ENCODE data around the gene SLC9A1.
"Not testable (repeated sequence)": the region's sequence is repeated elsewhere in the genome, so short reads cannot be mapped to it uniquely, and the experiment has no call there.

The SLC9A1 gene

GRCh38 chr1:27154991-27155781, at the start of gene SLC9A1:
Gene SLC9A1, minus strand, starts transcription at chr1:27155125. Its CDS starts 791 bp downstream, at chr1:27154334.
- H3K4me3 ChIP-seq (ENCODE audit: low read length) = peak within 1 kb of the TSS; percentile 67
- TF ChIP-seq ZNF274 (IDR thresholded peaks at IDR 0.05; ENCODE audit: low read depth, low read length) = no peak

DNA sequence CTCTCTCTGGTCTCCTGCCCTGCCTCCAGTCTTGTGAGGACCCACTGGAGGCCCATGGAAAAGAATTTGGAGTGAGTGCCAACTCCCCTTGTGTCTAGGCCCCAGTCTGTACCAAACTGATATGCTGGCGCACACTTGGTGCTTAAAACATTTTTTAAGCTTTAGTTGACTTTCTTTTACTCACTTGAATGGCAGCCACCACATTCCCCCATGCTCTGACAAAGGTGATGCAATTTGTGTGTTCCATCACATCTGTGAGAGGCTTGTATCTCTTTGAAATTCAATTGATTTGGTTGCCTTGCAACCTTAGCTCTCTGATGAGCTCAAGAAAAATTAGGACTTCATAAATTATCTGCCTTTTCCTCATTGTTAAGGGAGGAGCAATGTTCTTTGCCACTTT, 49.0 kb upstream of the SLC9A1 start:
- TF ChIP-seq ZNF274 (IDR thresholded peaks at IDR 0.05; ENCODE audit: low read depth, low read length) = no peak
- H3K4me3 ChIP-seq (ENCODE audit: low read length) = no peak overlapping the region

DNA sequence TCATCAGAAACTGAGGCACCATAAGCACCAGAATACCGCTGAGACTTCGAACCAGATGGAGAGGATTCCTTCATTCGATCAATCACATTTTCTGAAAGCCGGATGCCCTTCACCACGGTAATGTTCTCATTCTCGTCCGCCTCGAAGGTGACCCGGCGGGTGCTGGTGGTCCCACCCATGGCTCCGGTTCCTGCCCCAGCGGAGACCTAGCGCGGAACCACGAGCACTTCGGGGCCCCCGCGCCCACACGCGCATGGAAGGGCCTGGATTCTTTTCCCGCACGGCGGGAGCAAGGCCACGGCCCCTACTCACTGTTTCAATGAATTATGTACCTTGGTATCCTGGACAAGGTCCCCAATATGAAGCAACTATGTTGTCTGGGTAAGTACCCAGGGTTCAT, 46.4 kb upstream of the SLC9A1 start:
- no peak for TF ChIP-seq ZNF274 (IDR thresholded peaks at IDR 0.05; ENCODE audit: low read depth, low read length)
- H3K4me3 ChIP-seq (ENCODE audit: low read length) = no peak overlapping the region

GRCh38 chr1:27193194-27193593, 38.3 kb upstream of the SLC9A1 start:
- TF ChIP-seq ZNF274 (IDR thresholded peaks at IDR 0.05; ENCODE audit: low read depth, low read length) = no peak
- H3K4me3 ChIP-seq (ENCODE audit: low read length) = no peak overlapping the region

GRCh38 chr1:27192039-27192529, 37.2 kb upstream of the SLC9A1 start:
- H3K4me3 ChIP-seq (ENCODE audit: low read length) = no peak overlapping the region
- TF ChIP-seq ZNF274 (IDR thresholded peaks at IDR 0.05; ENCODE audit: low read depth, low read length) = no peak

GRCh38 chr1:27184665-27185064, 29.7 kb upstream of the SLC9A1 start:
- not testable (repeated sequence) for H3K4me3 ChIP-seq (ENCODE audit: low read length)

- no peak for TF ChIP-seq ZNF274 (IDR thresholded peaks at IDR 0.05; ENCODE audit: low read depth, low read length)
- no peak overlapping the region for H3K4me3 ChIP-seq (ENCODE audit: low read length)
These were observed 25.1 kb upstream of the SLC9A1 start for GRCh38 chr1:27179979-27180378.

GRCh38 chr1:27179379-27179778, 24.5 kb upstream of the SLC9A1 start:
- H3K4me3 ChIP-seq (ENCODE audit: low read length) = no peak overlapping the region
- no peak for TF ChIP-seq ZNF274 (IDR thresholded peaks at IDR 0.05; ENCODE audit: low read depth, low read length)

- no peak for TF ChIP-seq ZNF274 (IDR thresholded peaks at IDR 0.05; ENCODE audit: low read depth, low read length)
- H3K4me3 ChIP-seq (ENCODE audit: low read length) = no peak overlapping the region
These were observed 22.0 kb upstream of the SLC9A1 start for GRCh38 chr1:27176954-27177353.

- TF ChIP-seq ZNF274 (IDR thresholded peaks at IDR 0.05; ENCODE audit: low read depth, low read length) = no peak
- H3K4me3 ChIP-seq (ENCODE audit: low read length) = no peak overlapping the region
These were observed 21.4 kb upstream of the SLC9A1 start for GRCh38 chr1:27176323-27176722.

DNA sequence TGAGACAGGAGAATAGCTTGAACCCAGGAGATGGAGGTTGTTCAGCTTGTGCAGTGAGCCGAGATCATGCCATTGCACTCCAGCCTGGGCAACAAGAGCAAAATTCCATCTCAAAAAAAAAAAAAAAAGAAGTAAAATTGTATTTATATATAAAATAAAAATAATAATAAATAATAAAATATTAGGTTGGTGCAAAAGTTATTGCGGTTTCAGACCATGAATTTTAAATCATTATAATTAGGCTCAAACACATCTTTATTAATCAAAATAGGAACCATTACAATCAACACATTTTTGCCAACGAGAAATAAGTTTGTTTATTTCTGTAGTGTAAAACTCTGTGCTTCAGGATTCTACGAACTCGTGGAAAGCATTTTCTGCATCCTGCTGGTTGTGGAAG, 18.1 kb upstream of the SLC9A1 start:
- H3K4me3 ChIP-seq (ENCODE audit: low read length) = not testable (repeated sequence)

GRCh38 chr1:27166929-27167328, 12.0 kb upstream of the SLC9A1 start:
- no peak overlapping the region for H3K4me3 ChIP-seq (ENCODE audit: low read length)
- no peak for TF ChIP-seq ZNF274 (IDR thresholded peaks at IDR 0.05; ENCODE audit: low read depth, low read length)

DNA sequence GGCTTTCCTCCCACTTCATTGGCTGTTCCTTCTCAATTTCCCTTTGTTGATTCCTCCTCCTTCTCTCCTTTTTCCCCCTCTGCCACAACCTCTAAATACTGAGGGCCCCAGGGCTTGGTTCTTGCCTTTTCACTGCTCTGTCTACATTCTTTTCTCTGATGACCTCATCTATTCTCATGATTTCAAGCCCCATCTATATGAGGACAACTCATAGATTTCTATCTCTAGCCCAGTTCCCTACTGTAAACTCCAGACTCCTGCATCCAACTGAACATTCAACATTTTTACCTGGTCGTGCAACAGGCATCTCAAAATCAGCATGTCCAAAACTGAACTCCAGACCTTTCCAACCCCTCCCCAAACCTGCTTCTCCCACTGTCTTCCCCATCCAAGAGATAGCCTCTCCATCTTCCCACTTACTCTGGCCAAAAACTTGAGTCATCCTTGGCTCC, 11.5 kb upstream of the SLC9A1 start:
- TF ChIP-seq ZNF274 (IDR thresholded peaks at IDR 0.05; ENCODE audit: low read depth, low read length) = no peak
- no peak overlapping the region for H3K4me3 ChIP-seq (ENCODE audit: low read length)

DNA sequence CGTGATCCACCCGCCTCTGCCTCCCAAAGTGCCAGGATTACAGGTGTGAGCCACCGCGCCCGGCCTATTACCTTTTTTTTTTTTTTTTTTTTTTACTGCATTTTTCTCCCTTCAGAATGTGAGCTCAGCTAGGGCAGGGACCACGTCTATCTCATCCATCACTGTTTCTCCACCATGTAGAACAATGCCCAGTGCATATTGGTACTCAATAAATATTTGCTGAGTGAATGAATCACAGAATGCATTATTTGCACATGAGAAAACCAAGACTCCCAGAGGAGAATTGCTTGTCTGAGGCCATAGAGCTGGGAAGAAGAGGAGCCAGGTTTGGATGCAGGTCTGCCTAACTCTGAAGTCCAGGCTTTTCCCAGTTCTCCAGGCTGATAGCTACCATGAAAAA, 8.2 kb upstream of the SLC9A1 start:
- no peak for TF ChIP-seq ZNF274 (IDR thresholded peaks at IDR 0.05; ENCODE audit: low read depth, low read length)
- H3K4me3 ChIP-seq (ENCODE audit: low read length) = no peak overlapping the region

DNA sequence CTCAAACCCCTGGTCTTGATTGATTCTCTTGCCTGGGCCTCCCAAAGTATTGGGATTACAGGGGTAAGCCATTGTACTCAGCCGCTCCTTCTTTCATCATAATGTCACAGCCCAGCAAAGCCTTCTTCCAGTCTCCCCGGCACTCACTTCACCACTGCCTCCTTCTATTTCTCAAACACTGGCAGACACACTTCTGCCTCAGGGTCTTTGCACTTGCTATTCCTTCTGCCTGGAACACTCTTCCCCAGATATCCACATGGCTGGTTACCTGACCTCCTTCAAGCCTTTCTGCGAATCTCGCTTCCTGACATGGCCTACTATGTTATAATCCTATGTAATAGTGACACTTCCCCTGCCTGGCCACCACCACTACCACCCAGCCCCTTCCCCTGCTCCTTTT, 7.2 kb upstream of the SLC9A1 start:
- no peak overlapping the region for H3K4me3 ChIP-seq (ENCODE audit: low read length)
- no peak for TF ChIP-seq ZNF274 (IDR thresholded peaks at IDR 0.05; ENCODE audit: low read depth, low read length)

- H3K4me3 ChIP-seq (ENCODE audit: low read length) = no peak overlapping the region
- no peak for TF ChIP-seq ZNF274 (IDR thresholded peaks at IDR 0.05; ENCODE audit: low read depth, low read length)
These were observed 6.7 kb upstream of the SLC9A1 start for GRCh38 chr1:27161594-27161993.
